Aorta (tissue), 5 donors: Measurements from ENCODE around the gene TSPAN32. TPM values are rescaled to one million over a fixed set of nuclear protein-coding genes. Genes with fewer than 3 reads are reported as not detected.
A peak's percentile ranks its signal among the peaks of the same experiment; 100 is the strongest.

Experiments used
- ATAC-seq: fragments of 200-7000 bp; cut with Tn5 transposase; one replicate; pipeline ENCODE4 v1.9.1; 2022; ENCODE audit warnings: moderate library complexity; ENCODE audit not compliant: low FRiP score
- DNase-seq, 2 donors: peaks; one replicate each; pipeline ENCODE4 v3.0.0-alpha.2; 2020
- H3K27ac ChIP-seq, 2 donors: one replicate each; pipeline ENCODE4 v1.5.1; 2013; ENCODE audit warnings: low read length in 2 of 2, mild to moderate bottlenecking in 2 of 2, moderate library complexity in 2 of 2, control low read depth in 1 of 2, inconsistent platforms in 1 of 2, low read depth in 1 of 2
- H3K27me3 ChIP-seq, 2 donors: one replicate each; pipeline ENCODE4 v1.6.1; 2013; ENCODE audit warnings: control low read depth in 1 of 2, low read length in 1 of 2, mild to moderate bottlenecking in 1 of 2, moderate library complexity in 1 of 2; ENCODE audit not compliant: insufficient read depth in 2 of 2, control insufficient read depth in 1 of 2
- H3K36me3 ChIP-seq, 2 donors: one replicate each; pipeline ENCODE4 v1.6.1; 2013; ENCODE audit warnings: control low read depth in 1 of 2, low read length in 1 of 2, mild to moderate bottlenecking in 1 of 2; ENCODE audit not compliant: insufficient read depth in 2 of 2, control insufficient read depth in 1 of 2
- H3K4me1 ChIP-seq, 2 donors: one replicate each; pipeline ENCODE4 v1.6.1; 2013; ENCODE audit warnings: low read length in 2 of 2, control low read depth in 1 of 2, mild to moderate bottlenecking in 1 of 2, moderate library complexity in 1 of 2; ENCODE audit not compliant: insufficient read depth in 2 of 2, control insufficient read depth in 1 of 2
- H3K4me3 ChIP-seq, 2 donors: one replicate each; pipeline ENCODE4 v1.5.1; 2013; ENCODE audit warnings: low read length in 2 of 2, control low read depth in 1 of 2, mild to moderate bottlenecking in 1 of 2
- H3K9me3 ChIP-seq: one replicate; pipeline ENCODE4 v1.6.1; 2013; ENCODE audit warnings: mild to moderate bottlenecking, low read length; ENCODE audit not compliant: control insufficient read depth
- WGBS, 2 donors: extraction: QIAGEN DNeasy Blood & Tissue Kit; methylation state at CpG; one replicate each; pipeline ENCODE4 v1.1.7; 2013; 5-methylcytosine and 5-hydroxymethylcytosine counted together
- intact Hi-C, 2 donors: fragments of 100-400 bp; cut with DNase I; formaldehyde crosslinking; loops; one replicate each; pipeline versions ENCODE4 v1.14.2 to v1.15.0; 2022
- polyA plus RNA-seq, 2 donors: library from polyadenylated mRNA; stranded (reverse); fragments of 200-250 nt; gene quantifications; one replicate each; pipeline ENCODE4 v1.2.3, GENCODE V29; 2013
- total RNA-seq, 2 donors: library from RNA; stranded (reverse); fragmentation: NEBNext Ultra II Directional; extraction: Animal tissue kit (Norgen Biotek cat#: 25700); gene quantifications; one replicate each; pipeline ENCODE4 v1.2.1, GENCODE V29; 2021
- donor health status: healthy with polysubstance abuse.
- donor health status: Bipolar disorder and iron deficiency.
- donor health status: DM: no; HTN: no; CAD: no.
- donor health status: DM: no; HTN: no; CAD: no.
- donor health status: DM: yes; HTN: yes; CAD: no.

TSPAN32 gene
- total and polyA plus RNA-seq, 4 donors = 0.84 to 8.7 (median 3.5) TPM; not detected in 1

- Histone ChIP-seq H3K27me3 (no peaks in the 10 kb centered on the region), H3K27ac (no peak overlapping the region), H3K4me3 (no peak overlapping the region), H3K4me1 (no peaks in the 10 kb centered on the region), H3K9me3 (peaks cover 2% of the 10 kb centered on the region), H3K36me3 (no peaks in the 10 kb centered on the region)
- ATAC-seq (no peak), DNase-seq (peak in 1 of 2 donors; percentile 63)
- 70 to 76% methylated on average over 23 of the region's 23 CpGs for WGBS, 2 donors
- intact Hi-C loops = no loop called here
These were observed 18.9 kb downstream of the TSPAN32 start for GRCh38 chr11:2320568-2321310.

- intact Hi-C loops = no loop called here
- H3K36me3 ChIP-seq = no peaks in the 10 kb centered on the region
- no peak for DNase-seq
- ATAC-seq = no peak
- H3K4me3 ChIP-seq = no peak overlapping the region
- peaks cover 2% of the 10 kb centered on the region for H3K9me3 ChIP-seq
- H3K4me1 ChIP-seq = no peaks in the 10 kb centered on the region
- 88 to 91% methylated on average over 6 of the region's 6 CpGs for WGBS, 2 donors
- H3K27me3 ChIP-seq = no peaks in the 10 kb centered on the region
- H3K27ac ChIP-seq = no peak overlapping the region
These were observed 19.5 kb downstream of the TSPAN32 start for GRCh38 chr11:2321311-2321683.

- Histone ChIP-seq H3K27me3 (no peaks in the 10 kb centered on the region), H3K4me3 (no peak overlapping the region), H3K36me3 (no peaks in the 10 kb centered on the region), H3K9me3 (no peaks in the 10 kb centered on the region), H3K4me1 (no peaks in the 10 kb centered on the region), H3K27ac (no peak overlapping the region)
- intact Hi-C loops = no loop called here
- DNase-seq = peak in 1 of 2 donors; percentile 31
- ATAC-seq = no peak
- 97% methylated on average over 4 of the region's 4 CpGs for WGBS, 2 donors
These were observed 23.3 kb downstream of the TSPAN32 start for GRCh38 chr11:2325123-2325522.

GRCh38 chr11:2325719-2326118, 23.9 kb downstream of the TSPAN32 start:
- intact Hi-C loops = no loop called here
- Histone ChIP-seq H3K4me1 (no peaks in the 10 kb centered on the region), H3K9me3 (no peaks in the 10 kb centered on the region), H3K27ac (no peak overlapping the region), H3K36me3 (no peaks in the 10 kb centered on the region), H3K4me3 (no peak overlapping the region), H3K27me3 (no peaks in the 10 kb centered on the region)
- no peak for ATAC-seq
- DNase-seq = peak in 1 of 2 donors; percentile 22
- 48 to 54% methylated on average over 2 of the region's 2 CpGs for WGBS, 2 donors

- Histone ChIP-seq H3K36me3 (no peaks in the 10 kb centered on the region), H3K4me1 (no peaks in the 10 kb centered on the region), H3K27ac (no peak overlapping the region), H3K4me3 (no peak overlapping the region), H3K9me3 (no peaks in the 10 kb centered on the region), H3K27me3 (no peaks in the 10 kb centered on the region)
- ATAC-seq (no peak), DNase-seq (peak in 1 of 2 donors; percentile 68)
- WGBS, 2 donors = 96% methylated on average over 11 of the region's 11 CpGs
- intact Hi-C loops = no loop called here
These were observed 25.2 kb downstream of the TSPAN32 start for GRCh38 chr11:2327032-2327431.

- H3K9me3 ChIP-seq = no peaks in the 10 kb centered on the region
- ATAC-seq = no peak
- no peaks in the 10 kb centered on the region for H3K4me1 ChIP-seq
- DNase-seq = peak in 1 of 2 donors; percentile 70
- no peak overlapping the region for H3K27ac ChIP-seq
- H3K27me3 ChIP-seq = no peaks in the 10 kb centered on the region
- no peak overlapping the region for H3K4me3 ChIP-seq
- no peaks in the 10 kb centered on the region for H3K36me3 ChIP-seq
- 89 to 92% methylated on average over 11 of the region's 11 CpGs for WGBS, 2 donors
- intact Hi-C loops = no loop called here
These were observed 26.2 kb downstream of the TSPAN32 start for GRCh38 chr11:2328021-2328420.

- no peak overlapping the region for H3K27ac ChIP-seq
- ATAC-seq (no peak), DNase-seq (peak in 1 of 2 donors; percentile 65)
- no peaks in the 10 kb centered on the region for H3K9me3 ChIP-seq
- 91 to 94% methylated on average over 15 of the region's 15 CpGs for WGBS, 2 donors
- no peaks in the 10 kb centered on the region for H3K36me3 ChIP-seq
- no peaks in the 10 kb centered on the region for H3K4me1 ChIP-seq
- H3K27me3 ChIP-seq = no peaks in the 10 kb centered on the region
- intact Hi-C loops = no loop called here
- no peak overlapping the region for H3K4me3 ChIP-seq
These were observed 27.0 kb downstream of the TSPAN32 start for GRCh38 chr11:2328656-2329354.

- H3K4me1 ChIP-seq = no peaks in the 10 kb centered on the region
- 96 to 98% methylated on average over 9 of the region's 9 CpGs for WGBS, 2 donors
- intact Hi-C loops = no loop called here
- no peak overlapping the region for H3K27ac ChIP-seq
- no peaks in the 10 kb centered on the region for H3K36me3 ChIP-seq
- DNase-seq (no peak), ATAC-seq (no peak)
- H3K9me3 ChIP-seq = no peaks in the 10 kb centered on the region
- H3K27me3 ChIP-seq = no peaks in the 10 kb centered on the region
- no peak overlapping the region for H3K4me3 ChIP-seq
These were observed 27.7 kb downstream of the TSPAN32 start for GRCh38 chr11:2329551-2329950.

GRCh38 chr11:2330696-2331095, 28.9 kb downstream of the TSPAN32 start:
- no peak for ATAC-seq
- Histone ChIP-seq H3K36me3 (no peaks in the 10 kb centered on the region), H3K27me3 (no peaks in the 10 kb centered on the region), H3K27ac (no peak overlapping the region), H3K4me3 (no peak overlapping the region), H3K4me1 (no peaks in the 10 kb centered on the region), H3K9me3 (no peaks in the 10 kb centered on the region)
- DNase-seq = no peak
- 92 to 97% methylated on average over 6 of the region's 6 CpGs for WGBS, 2 donors
- intact Hi-C loops = no loop called here
